ENCODE measurements around the gene GPR4. TPM values are rescaled to one million over a fixed set of nuclear protein-coding genes. Genes with fewer than 3 reads are reported as not detected.
A peak's percentile ranks its signal among the peaks of the same experiment; 100 is the strongest.

Gene GPR4
- total RNA-seq, 6 experiments from 2014 or later = 3.7 to 16.8 (median 13.3) TPM

DNA sequence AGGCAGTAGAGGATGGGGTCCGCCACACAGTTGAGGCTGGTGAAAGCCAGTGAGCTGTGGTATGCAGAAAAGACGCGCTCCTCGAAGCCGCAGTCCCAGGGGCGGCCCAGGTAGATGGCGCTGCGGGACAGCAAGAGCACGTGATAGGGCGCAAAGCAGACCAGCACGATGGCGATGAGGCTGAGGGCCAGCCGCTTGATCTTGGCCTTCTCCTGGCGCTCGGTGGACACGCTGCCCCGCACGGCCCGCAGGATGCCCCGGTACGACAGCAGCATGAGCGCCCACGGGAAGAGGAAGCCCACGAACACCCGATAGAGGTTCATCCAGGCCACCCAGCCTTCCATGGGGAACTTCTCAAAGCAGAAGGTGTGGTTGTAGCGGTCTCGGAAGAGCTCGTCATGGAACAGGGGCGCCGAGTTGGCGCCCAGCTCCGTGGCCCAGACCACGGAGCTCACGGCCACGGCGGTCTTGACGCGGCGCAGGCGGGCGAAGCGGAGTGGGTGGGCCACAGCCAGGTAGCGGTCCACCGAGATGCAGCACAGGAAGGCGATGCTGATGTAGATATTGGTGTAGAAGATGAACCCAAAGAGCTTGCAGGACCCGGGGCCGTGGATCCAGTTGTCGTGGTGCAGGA is 10.9 kb downstream of the GPR4 start:
- TF ChIP-seq, protein P1, sequence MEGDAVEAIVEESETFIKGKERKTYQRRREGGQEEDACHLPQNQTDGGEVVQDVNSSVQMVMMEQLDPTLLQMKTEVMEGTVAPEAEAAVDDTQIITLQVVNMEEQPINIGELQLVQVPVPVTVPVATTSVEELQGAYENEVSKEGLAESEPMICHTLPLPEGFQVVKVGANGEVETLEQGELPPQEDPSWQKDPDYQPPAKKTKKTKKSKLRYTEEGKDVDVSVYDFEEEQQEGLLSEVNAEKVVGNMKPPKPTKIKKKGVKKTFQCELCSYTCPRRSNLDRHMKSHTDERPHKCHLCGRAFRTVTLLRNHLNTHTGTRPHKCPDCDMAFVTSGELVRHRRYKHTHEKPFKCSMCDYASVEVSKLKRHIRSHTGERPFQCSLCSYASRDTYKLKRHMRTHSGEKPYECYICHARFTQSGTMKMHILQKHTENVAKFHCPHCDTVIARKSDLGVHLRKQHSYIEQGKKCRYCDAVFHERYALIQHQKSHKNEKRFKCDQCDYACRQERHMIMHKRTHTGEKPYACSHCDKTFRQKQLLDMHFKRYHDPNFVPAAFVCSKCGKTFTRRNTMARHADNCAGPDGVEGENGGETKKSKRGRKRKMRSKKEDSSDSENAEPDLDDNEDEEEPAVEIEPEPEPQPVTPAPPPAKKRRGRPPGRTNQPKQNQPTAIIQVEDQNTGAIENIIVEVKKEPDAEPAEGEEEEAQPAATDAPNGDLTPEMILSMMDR (IDR thresholded peaks at IDR 0.05) = peak; percentile 57
- H3K27me3 Mint-ChIP-seq (ENCODE audit: insufficient read depth) = no peaks in the 10 kb centered on the region; the same call in none of the 2 replicates
- no peak overlapping the region for H3K4me3 Mint-ChIP-seq
- no peak overlapping the region for H3K27ac Mint-ChIP-seq
- H3K9me3 Mint-ChIP-seq = no peaks in the 10 kb centered on the region
- peaks cover 7% of the 10 kb centered on the region for H3K36me3 Mint-ChIP-seq (ENCODE audit: low read depth)
- no peak for DNase-seq
- peaks cover 17% of the 10 kb centered on the region for H3K4me1 Mint-ChIP-seq (ENCODE audit: low read depth)

DNA sequence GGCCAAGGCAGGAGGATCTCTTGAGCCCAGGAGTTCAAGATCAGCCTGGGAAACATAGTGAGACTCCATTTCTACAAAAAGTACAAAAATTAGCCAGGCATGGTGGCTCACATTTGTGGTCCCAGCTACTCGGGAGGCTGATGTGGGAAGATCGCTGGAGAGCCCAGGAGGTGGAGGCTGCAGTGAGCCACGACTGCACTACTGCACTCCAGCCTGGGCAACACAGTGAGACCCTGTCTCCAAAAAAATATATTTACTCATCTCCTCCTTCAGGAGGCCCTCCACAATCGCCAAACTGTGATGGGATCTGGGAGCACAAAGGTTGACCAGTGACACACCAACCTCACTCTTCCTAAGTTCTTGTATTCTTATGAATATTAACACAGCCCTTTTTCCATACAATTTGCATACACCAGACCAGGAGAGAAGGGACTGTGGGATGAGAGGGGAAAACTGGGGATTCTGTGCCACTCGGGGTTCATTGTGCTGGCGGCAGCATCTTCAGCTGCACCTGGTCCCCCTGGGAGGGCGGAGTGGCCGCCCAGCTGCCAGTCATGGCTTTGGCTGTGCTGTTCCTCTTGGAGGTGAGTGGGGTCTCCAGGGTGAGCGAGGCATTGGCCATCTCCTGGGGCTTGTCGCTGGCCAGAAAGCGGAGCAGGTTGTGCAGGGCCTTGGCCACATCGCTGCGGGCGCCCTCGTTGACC is 11.6 kb downstream of the GPR4 start:
- no peaks in the 10 kb centered on the region; the same call in none of the 2 replicates for H3K27me3 Mint-ChIP-seq (ENCODE audit: insufficient read depth)
- peaks cover 7% of the 10 kb centered on the region for H3K36me3 Mint-ChIP-seq (ENCODE audit: low read depth)
- H3K27ac Mint-ChIP-seq = no peak overlapping the region
- H3K4me1 Mint-ChIP-seq (ENCODE audit: low read depth) = peaks cover 12% of the 10 kb centered on the region
- no peaks in the 10 kb centered on the region for H3K9me3 Mint-ChIP-seq
- TF ChIP-seq, protein P1 (IDR thresholded peaks at IDR 0.05) = no peak
- H3K4me3 Mint-ChIP-seq = no peak overlapping the region
- no peak for DNase-seq

DNA sequence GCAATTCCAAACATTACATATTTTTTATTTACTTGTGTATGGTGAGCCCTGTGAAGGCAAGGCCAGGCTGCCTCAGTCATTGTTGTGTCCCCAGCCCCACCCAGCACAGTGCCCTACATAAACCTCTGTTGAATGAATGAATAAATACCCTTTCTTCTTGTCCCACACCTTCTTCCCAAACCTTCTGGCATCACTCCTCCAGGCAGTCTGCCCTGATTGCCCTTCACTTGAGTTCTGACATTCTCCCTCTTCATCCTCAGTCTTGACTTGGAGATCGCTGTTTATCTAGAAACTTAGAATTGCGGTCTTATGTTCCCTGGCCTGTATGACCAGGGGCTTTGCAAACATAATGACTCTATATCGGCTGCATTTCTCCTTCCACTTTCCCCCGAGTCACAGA is 12.2 kb downstream of the GPR4 start:
- no peaks in the 10 kb centered on the region for H3K9me3 Mint-ChIP-seq
- no peaks in the 10 kb centered on the region; the same call in none of the 2 replicates for H3K27me3 Mint-ChIP-seq (ENCODE audit: insufficient read depth)
- H3K4me1 Mint-ChIP-seq (ENCODE audit: low read depth) = peaks cover 18% of the 10 kb centered on the region
- DNase-seq = no peak
- peaks cover 7% of the 10 kb centered on the region for H3K36me3 Mint-ChIP-seq (ENCODE audit: low read depth)
- no peak overlapping the region for H3K4me3 Mint-ChIP-seq
- TF ChIP-seq, protein P1 (IDR thresholded peaks at IDR 0.05) = no peak
- no peak overlapping the region for H3K27ac Mint-ChIP-seq

DNA sequence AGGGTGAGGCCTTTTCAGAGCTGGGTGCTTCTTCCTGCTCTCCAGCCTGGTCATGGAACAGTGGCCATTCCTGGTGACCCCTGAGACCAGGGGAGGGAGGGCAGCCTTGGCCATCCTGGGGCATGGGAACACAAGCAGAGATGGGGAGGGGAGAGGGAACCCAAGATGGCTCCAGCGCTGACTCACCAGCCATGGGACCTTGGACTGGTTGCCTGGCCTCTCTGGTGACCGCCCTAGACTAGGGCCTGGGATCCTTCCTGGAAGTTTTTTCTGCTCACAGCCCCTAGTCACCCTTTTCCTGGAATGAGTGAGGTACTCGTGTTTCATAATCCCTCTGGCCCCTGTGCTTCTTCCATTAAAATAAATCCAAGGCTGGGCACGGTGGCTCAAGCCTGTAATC is 14.1 kb downstream of the GPR4 start:
- no peaks in the 10 kb centered on the region for H3K9me3 Mint-ChIP-seq
- peaks cover 9% of the 10 kb centered on the region for H3K36me3 Mint-ChIP-seq (ENCODE audit: low read depth)
- no peak for DNase-seq
- H3K4me3 Mint-ChIP-seq = no peak overlapping the region
- TF ChIP-seq, protein P1 (IDR thresholded peaks at IDR 0.05) = no peak
- peaks cover 26% of the 10 kb centered on the region for H3K4me1 Mint-ChIP-seq (ENCODE audit: low read depth)
- 0 out of 2 replicates have a peak overlapping the region, but pooled peaks have one; percentile 26 for H3K27ac Mint-ChIP-seq
- no peaks in the 10 kb centered on the region; the same call in 1 of the 2 replicates for H3K27me3 Mint-ChIP-seq (ENCODE audit: insufficient read depth)

DNA sequence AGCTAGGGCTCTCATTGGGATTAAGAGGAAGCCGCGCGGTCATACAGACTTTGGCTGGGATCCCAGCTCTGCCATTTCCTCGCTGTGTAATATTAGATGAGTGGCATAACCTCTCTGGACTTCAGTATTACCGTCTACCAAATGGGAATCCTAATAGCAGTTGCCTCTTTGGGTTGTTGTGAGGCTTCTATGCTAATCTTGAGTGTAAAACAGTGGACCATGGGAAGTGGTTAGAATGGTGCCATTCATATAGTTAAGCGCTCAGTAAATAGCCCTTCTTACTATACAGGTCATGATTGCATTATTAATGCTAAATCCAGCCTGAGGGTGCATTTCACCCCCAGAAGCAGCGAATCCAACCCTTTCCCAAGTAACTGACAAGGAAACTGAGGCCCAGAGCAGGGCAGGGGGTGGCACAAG is 16.8 kb downstream of the GPR4 start:
- Mint-ChIP-seq H3K4me3 (peak overlapping the region; percentile 98), H3K36me3 (ENCODE audit: low read depth) (peaks cover 17% of the 10 kb centered on the region; the same call in 1 of the 2 replicates), H3K9me3 (no peaks in the 10 kb centered on the region), H3K4me1 (ENCODE audit: low read depth) (peaks cover 23% of the 10 kb centered on the region), H3K27ac (peak overlapping the region; percentile 98), H3K27me3 (ENCODE audit: insufficient read depth) (no peaks in the 10 kb centered on the region; the same call in 1 of the 2 replicates)
- TF ChIP-seq, protein P1 (IDR thresholded peaks at IDR 0.05) = no peak
- no peak for DNase-seq

All from HFFc6 (cell line).